Adrenal gland (tissue), 5 donors: ENCODE results near the gene NR5A2.

Source experiments
- POLR2A ChIP-seq, 2 donors: fragments of 450-650 bp; IDR thresholded peaks; one replicate each; pipeline ENCODE4 v1.6.1; 2017; ENCODE audit warnings: antibody characterized with exemption in 2 of 2, mild to moderate bottlenecking in 2 of 2, moderate library complexity in 1 of 2
- TF ChIP-seq, protein P1 (sequence below), 6 experiments: fragments of 450-650 bp in 4 of 6; fragments of 200-600 bp in 2 of 6; sonication (generic) in 1 of 6; IDR thresholded peaks; 1 replicate in 5 of 6; 2 replicates in 1 of 6; pipeline versions ENCODE4 v1.5.1 to v1.8.0; 2016 to 2021; ENCODE audit warnings: antibody characterized with exemption in 6 of 6, mild to moderate bottlenecking in 2 of 6, moderate library complexity in 1 of 6
- donor health status: DM: no; HTN: no; CAD: no.

DNA sequence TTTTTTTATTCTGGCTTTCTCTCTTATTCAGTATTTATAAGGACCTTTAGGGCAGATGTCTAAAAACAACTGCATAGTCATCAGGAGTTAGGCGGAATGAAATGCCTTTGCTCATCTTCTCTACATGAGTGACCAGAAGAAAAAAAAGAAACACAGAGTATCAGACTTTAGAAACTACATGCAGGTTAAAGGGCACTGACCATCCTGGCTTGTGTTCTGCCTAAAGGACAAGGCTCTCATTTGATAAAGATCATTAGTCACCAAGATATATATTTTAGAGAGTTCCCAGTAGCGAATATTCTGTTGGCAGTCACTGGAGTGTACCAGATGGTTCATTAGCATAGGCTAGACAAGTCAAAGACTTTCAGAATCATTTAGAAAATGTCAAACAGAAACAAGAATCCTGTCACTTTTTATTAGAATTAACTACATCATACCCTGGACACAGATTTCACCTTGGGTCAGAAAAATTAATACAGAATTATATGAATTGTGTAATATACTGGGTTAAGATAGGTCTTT is 145.6 kb downstream of the NR5A2 start:
- no peak for TF ChIP-seq POLR2A (IDR thresholded peaks at IDR 0.05)
- TF ChIP-seq, protein P1, sequence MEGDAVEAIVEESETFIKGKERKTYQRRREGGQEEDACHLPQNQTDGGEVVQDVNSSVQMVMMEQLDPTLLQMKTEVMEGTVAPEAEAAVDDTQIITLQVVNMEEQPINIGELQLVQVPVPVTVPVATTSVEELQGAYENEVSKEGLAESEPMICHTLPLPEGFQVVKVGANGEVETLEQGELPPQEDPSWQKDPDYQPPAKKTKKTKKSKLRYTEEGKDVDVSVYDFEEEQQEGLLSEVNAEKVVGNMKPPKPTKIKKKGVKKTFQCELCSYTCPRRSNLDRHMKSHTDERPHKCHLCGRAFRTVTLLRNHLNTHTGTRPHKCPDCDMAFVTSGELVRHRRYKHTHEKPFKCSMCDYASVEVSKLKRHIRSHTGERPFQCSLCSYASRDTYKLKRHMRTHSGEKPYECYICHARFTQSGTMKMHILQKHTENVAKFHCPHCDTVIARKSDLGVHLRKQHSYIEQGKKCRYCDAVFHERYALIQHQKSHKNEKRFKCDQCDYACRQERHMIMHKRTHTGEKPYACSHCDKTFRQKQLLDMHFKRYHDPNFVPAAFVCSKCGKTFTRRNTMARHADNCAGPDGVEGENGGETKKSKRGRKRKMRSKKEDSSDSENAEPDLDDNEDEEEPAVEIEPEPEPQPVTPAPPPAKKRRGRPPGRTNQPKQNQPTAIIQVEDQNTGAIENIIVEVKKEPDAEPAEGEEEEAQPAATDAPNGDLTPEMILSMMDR (IDR thresholded peaks at IDR 0.05): no peak
